Amniotic stem cell (primary cell): ENCODE measurements around the gene ABLIM2.

Source experiments
- DNase-seq: peaks from one replicate; lab custom pipeline; 2025; lab: John Stamatoyannopoulos, UW

ABLIM2 gene

DNA sequence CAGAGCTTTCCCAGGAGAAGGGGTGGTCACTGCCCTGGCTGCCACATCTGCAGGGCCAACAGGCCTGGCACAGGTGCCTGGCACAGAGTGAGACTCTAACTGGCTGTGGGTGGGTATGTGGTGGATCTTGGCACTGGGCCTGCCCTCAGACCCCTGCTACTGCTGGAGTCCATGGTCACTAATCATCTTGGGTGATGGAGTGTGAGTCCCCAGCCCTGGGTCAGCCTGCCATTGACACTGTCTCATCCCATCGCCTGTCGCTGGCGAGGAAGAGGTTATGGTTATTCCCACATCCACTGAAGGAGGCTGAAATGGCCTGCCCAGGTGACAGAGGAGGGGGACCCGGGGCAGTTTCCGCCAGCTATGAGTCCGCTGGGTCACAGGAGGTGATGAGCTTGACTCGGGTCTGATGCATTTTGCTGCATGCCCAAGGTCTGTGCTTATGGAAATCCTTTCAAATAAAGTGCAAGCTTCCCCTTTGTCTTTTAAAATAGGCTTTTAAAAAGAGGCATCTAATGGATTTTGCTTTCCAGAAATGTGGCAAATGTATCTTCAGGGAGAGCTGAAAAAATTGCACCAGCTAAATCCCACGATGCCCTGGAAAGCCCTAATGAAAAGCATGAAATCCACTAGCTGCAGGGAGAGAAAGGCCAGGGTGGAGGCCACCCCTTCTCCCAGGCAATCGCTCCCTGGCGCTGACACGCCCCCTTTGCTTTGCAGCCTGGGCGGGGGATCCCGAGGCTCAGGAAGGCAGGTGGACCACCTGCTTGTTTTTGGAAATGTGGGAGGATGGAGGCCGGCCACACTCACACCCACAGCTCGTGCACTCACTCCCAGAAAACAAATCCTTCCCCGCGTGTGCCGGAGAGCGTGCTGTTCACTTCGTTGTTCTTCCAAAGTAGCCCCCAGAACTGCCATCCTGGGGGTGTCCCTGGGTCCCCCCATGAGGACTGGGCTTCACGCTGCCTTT is 54.9 kb downstream of the ABLIM2 start:
- DNase-seq: no peak

DNA sequence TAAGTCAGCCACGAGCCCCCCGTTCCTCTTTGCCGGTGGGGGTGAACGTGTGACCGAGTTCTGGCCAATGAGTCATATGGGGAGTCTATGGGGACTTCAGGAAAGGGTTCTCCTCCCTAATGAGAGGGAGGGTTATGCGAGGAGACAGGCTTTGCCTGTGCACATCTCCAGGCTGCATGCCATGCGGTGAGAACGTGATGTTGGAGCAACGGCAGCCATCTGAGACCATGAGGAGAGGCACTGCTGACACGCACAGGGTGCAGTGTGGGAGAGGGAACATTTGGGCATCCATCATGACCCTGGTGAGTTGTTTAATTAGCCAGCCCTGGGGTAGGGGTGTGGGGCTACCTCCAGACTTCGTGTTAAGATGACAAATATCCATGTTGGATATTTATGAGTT is 55.8 kb downstream of the ABLIM2 start:
- DNase-seq: no peak

DNA sequence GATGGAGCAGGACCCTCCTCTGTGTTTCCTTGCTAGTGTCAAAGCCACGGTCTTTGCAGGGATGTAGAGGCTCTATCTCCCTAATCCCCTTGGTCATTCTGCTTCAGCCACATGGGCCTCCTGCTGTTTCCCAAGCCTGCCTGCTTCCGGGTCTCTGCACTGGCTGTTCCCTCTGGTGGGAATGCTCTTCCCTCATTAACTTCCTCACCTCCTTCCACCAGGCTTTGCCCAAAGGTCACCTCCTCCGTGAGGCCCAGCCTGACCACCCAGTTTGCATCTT is 56.6 kb downstream of the ABLIM2 start:
- no peak for DNase-seq

DNA sequence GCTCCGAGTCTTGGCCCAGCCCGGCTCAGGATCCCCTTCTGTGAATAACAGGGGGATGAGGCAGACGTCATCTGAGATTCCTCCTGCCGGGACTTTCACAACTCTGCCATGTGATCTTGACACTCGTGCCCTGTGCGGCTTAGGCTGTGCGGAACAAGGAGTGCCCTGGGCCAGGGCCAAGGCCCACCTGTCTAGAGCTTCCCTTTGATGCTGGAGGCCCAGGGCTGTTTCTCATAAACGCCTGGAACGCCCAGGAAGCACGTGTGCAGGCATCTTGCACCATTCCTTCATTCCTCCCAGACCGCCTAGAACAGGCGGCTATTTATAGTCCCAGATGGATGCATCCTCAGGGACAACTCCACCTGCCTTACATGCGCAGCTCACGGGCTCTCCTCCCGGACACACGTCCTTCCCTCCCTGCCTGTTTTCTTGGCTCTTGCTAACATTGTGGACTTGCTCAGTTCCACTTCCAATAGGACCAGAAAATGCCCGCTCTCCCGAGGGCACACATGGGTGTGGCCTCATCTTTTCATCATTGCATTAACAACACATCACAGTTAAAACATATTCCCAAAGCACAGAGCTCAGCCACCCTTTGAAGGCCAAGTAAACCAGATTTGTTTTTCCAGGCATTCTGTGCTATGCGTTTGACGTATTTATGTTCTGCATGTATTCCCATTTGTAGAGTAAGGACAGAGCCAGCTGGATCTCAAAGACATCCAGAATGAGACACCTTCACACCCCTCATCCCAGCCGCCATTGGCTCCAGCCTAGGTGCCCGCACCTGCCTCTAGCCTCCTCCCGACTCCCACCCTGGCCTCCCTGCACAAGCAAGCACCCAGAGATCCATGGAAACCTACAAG is 57.2 kb downstream of the ABLIM2 start:
- no peak for DNase-seq

DNA sequence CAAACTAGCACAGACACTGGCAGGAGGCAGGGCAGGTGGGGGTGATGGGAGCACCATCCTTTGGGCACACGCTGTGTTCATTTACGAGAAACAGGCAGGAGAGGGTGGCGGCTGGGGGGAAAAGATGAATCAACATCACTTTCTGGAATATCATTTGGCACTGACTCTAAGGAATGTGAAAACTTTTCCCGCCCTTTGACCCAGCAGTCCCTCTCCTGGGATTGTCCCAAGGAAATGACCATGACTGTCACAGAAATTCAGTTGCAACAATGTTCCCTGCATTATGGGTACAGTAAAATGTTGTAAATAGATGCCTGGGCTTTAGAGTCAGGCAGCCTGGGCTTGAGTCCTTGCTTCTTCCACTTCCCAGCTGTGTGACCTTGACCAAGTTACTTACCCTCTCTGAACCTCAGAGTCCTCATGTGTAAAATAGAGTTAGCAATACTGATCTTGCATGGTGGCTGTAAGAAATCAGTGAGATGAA is 58.6 kb downstream of the ABLIM2 start:
- DNase-seq: no peak

DNA sequence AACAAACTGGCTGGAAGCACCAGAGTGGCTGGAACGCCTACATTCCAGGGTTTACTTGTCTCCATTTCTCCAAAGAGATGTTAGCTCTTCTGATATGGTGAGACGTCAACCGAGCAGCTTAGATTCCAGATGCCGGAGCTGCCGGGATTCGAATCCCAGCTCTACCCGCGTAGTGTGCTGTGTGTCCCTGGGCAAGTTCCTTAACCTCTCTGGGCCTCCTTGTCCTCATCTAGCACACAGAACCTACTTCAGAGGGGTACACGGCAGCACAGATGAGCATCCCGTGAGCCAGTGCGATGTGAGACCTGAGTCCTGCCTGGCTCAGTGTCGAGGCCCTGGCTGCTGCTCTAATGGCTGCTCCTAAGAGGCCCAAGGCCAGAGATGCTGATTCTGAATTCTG is 60.1 kb downstream of the ABLIM2 start:
- DNase-seq: no peak

DNA sequence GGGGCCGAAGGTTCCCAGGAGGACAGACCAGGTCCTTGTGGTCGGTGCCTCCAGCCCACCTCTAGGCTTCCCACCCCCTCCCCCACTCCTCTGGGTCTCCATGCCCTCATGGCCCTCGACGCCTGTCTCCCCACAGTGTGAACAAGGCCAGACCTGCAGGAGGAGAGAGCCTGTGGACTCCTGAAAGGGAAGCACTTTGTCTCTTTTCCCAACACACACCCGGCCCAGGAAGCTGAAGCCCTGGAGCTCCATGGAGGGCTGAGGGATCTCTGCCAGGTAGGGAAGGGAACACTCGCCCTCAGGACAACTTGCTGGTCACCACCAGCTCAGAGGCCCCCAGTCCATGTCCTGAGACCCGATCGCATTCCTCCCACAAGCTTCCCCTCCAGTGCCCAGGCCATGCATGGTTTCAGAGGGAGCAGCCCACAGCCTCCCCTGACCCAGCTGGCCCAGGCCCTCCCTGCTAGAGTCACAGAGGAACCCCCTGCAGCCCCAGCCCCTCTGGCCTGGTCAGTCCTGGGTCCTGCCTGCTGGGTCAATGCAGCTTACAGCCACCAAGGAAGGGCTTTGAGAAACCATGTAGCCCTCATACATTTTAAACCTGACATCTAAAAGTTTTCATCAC is 60.8 kb downstream of the ABLIM2 start:
- no peak for DNase-seq

DNA sequence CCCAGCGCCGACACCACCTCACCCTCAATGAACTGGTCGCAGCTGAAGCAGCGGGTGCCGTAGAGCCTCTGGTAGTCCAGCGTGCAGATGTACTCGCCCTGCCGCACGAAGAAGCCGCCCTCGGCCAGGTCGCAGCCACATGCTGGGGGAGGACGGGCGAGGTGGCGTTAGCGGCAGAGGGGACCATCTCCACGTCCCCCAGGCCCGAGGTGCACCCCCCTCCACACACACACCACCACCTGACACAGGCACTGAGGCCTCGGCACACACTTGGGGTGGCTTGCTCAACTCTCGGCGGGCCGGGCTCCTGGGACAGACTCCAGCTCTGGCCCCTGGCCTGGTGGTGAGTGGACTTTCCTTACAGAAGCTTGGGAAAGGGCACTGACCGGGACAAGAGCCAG is 61.5 kb downstream of the ABLIM2 start:
- no peak for DNase-seq

DNA sequence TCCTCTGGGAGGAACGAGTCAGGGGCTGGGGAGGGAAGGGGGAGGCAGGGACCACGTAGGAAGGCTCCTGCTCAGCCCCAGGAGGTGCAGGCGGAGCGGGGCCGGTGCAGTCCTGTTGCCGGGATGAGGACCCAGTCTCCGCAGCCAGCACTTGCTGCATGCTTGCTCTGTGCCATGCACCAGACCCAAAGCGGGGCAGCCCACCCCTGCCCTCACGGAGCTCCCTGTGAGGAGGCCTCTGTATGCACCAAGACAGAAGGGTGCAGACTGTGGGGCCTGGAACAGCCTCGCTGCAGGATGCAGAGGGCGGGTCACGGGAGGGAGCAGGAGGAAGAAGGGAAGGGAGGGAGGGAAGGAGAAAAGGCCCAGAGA is 61.9 kb downstream of the ABLIM2 start:
- DNase-seq: no peak

DNA sequence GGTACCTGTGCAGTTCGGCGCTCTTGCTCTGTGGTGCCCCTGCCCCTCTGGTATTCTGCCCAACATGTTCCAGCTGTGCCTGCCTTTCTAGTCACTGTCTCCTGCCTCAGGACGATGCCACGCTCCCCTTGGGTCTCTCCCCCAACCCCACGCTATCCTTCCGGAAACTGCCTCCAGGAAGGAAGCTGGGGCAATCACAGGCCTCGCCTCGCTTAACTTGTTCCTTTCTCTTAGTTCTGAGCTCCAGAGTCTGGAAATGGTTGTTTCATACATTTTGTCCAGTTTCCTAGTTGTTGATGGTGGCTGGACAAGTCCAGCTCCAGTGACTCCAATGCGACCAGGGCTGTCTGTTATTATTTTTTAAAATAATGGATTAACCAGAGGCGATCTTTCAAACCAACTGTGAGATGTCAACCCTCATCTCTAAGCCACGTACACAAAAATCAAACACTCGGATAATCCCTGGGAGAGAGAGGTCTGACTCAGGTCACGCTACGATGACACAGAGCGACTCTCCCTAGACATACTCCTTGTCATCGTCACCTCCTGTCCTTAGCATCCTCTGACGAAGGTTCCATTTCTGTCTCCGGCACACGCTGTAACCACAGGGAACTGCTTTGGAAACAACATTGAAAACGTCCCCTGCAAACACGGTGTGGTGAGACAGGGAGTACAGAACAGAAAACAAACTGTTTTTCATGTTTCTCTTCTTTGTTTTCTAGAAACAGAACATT is 62.5 kb downstream of the ABLIM2 start:
- DNase-seq: no peak

DNA sequence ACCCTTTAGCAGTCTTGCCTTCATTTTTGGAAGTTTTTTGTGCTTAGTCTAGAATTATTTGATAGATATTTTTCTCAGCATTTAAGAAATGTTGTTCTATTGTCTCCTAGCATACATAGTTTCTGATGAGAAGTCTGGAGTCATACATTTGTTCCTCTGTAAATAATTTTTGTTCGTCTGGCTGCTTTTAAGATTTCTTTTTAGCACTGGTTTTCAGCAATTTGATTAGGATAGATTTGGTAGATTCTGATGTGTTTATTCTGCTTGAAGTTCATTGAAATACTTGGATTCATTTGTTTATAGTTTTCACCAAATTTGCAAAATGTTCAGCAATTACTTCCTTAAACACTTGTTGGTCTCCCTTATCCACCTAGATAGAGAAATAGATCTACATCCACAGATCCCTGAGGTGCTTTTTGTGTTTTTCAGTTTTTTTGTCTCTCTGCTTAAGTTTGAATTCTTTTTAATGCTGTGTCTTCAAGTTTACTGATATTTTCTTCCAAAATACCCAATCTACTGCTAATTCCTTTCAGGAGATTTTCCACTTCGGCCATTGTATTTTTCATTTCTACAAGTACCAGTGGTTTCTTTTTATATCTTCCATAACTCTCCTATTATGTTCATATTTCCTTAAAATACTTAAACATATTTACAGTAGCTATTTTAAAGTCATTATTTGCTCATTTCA is 64.9 kb downstream of the ABLIM2 start:
- no peak for DNase-seq

DNA sequence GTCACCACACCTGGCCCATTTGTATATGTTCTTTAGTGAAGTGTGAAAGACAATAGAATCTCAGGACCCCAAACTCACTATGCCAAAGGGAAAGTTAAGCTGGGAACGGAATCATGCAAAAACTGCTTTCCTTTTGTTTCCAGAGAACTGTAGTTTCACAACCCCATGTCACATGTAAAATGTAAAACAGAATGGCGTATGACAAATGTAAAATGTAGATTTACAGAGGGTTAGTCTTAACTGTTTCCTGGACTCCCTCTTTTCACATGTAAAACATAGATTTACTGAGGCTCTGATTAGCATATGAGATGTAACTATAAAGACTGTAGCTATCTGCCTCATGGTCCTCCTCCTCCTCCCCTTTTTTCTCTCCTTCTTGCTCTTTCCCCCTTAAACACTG is 66.3 kb downstream of the ABLIM2 start:
- no peak for DNase-seq

DNA sequence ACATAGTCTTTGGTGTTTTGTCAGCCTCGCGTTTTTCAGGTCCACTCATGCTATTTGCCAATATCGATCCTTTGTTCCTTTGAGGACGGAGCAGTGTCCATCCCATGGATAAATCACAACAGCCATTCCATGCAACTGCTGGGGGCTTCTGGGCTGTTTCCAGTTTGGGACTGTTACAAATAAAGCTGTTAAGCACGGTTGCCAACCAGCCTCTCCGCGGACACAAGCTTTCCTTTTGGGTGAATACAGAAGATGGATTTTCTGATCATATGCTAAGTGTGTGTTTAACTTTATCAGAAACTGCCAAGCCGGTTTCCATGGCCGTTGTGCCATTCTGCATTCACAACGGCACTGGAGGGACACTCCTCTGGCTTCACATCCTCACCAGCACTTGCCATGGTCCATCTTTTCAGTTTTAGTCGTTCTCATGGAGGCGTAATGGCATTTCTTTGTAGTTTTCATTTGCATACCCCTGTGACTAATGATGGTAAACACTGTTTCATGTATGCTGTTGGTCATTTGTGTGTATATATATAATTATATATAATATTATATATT is 67.8 kb downstream of the ABLIM2 start:
- DNase-seq: no peak

DNA sequence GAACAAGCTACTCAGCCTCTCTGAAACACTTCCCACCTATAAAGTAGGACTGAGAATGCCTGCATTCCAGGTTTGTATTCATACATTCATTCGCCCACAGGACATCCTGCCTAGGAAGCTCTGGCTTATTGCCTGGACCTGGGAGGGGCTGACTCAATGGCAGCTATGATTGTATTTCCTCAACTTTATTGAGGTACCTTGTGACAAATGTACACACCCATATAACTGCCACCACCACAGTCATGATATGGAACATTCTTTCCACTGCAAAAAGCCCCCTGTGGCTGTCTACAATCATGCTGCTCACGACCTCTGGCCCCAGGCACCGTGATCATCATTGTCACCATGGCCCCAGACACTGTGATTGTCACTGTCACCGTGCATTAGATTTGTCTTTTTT is 68.3 kb downstream of the ABLIM2 start:
- DNase-seq: no peak

DNA sequence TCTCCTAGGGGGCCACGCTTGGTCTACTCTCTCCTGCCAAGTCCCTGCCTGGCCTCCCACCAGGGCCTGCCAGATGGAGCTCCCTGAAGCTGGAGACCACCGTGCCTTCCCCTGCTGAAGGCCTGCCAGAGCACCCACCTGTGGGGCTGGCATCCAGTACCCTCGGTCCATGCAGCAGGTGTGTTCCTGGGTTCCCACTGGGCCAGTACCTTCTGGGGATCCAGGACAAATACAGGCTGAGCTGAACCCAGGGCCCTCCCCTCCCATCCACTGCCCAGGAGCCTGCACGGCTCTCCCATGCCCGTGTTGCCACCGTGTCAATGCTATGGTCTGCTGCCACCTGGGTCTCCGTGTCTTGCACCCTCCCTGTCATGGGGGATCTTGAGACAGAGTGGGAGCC is 68.8 kb downstream of the ABLIM2 start:
- DNase-seq: no peak

DNA sequence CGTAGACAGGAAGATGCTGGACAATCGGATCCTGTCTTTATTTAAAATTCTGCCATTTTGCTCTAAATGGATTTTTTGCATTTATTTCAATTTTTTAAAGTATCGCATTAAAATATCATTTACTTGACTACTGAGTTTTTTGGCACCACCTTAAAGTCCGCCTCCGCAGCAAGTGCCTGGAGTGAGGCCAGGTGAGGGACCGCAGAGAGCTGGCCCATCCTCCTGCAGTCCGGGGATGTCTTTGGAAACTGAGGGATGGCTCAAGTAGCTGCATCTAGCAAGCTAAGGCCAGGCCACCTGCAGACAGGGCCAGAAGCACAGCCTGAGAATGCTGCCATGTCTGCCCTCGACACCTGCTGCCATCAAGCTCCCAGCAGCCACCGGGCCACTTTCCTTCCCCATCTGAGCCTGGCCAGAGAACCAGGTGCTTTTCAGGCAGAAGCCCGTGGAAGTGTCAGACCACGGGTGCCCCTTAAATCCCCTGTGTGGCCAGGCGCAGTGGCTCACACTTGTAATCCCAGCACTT is 69.6 kb downstream of the ABLIM2 start:
- no peak for DNase-seq

DNA sequence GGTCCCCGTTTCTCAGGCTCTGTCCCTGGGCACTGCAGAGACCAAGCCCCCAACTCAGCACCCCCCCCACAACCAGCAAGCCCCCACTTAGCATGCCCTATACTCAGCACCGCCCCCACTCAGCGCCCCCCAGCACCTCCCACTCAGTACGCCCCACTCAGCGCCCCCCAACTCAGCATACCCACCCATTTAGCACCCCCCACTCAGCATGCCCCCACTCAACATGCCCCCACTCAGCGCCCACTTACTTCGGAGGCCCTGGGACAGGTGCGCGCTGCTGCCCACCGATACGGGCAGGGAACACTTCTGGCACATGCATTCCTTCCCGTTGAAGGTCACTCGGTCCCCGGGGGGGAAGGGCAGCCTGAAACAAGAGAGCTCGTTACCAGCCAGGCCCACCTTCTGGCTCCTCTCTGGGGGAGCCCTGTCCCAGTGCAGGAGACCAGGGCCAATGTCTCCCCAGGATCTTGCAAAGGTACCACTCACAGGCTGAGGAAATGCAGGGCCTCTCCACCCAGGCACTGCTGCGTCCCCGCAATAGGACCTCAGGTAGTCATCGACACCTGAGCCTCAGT is 70.6 kb downstream of the ABLIM2 start:
- DNase-seq: no peak

DNA sequence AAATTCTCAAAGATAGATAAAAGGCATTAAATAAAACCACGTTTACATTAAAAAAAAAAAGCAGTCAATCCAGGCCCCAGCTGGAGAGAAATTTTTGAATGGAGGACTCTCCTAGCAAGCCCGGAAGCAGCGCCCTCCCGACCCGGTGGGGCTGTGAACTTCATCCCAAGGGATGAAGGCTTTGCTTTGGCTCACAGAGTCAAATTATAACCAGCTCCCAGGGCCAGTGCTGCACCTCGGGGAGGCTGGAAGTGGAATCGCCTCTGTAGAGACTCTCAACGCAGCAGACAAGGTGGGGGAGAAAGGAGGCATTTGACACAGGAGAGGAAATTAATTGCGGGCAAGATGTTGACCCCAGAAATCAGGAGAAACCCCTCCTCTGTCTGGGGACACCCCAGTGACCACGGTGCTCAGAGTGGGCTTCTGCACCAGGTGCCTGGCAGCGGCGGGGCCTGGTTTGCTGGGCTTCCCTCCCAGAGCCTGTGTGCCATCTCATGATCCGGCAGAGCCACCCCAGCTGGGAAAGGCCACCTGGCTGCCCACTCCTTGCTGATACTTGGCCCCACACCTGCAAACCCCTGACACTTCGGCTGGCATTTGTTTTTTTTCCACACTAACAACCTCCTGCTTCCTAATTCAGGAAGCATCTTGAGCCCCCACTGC is 71.7 kb downstream of the ABLIM2 start:
- DNase-seq: no peak

DNA sequence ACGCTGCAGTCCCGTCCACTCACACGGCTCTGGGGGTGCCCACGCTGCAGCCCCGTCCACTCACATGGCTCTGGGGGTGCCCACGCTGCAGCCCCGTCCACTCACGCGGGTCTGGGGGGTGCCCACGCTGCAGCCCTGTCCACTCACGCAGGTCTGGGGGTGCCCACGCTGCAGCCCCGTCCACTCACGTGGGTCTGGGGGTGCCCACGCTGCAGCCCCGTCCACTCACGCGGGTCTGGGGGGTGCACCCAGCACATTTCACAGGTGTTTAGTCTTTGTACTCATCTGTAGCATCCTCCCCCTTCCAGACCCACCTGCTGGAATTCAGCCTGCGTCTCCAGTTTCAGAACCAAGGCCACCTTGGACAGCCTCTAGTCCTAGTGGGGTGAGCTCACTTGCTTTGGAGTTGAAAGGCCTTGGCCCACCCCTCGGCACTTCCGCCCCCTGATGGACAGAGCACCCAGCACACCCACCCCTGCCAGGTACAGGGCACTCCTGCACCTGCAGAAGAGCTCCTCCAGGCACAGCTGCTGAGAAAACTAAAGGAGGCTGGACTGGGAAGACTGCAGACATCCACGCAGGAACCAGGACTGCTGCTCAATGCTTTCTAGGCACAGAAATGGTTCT is 73.0 kb downstream of the ABLIM2 start:
- no peak for DNase-seq
